ENCODE data around the gene BICRA.
"Not testable (repeated sequence)": the region's sequence is repeated elsewhere in the genome, so short reads cannot be mapped to it uniquely, and the experiment has no call there.

Gene BICRA

GRCh38 chr19:47694466-47695273, 85.7 kb downstream of the BICRA start:
- DNase-seq (ENCODE audit: low spot score) = no peak

GRCh38 chr19:47695533-47696262, 86.8 kb downstream of the BICRA start:
- no peak for DNase-seq (ENCODE audit: low spot score)

DNA sequence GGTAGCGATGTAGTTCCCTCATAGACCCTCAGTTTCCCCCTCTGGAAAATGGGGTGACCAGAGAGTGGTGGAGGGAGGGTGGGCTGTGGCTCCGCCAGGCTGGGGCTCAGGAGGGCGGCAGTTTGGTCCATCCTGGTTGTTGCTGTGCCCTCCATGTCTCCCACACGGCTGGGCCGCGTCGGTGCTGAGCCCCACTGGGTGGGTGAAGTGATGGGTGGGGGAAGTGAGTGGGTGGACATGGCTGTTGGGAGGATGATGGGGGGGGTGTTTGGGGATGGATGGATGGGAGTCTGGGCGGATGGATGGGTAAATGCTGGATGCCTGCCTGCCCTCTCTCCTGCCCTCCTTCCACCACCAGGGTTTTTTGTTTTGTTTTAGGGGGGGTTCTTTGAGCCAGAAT, 87.7 kb downstream of the BICRA start:
- no peak for DNase-seq (ENCODE audit: low spot score)

GRCh38 chr19:47697863-47698609, 89.1 kb downstream of the BICRA start:
- peak; percentile 96 for DNase-seq (ENCODE audit: low spot score)

DNA sequence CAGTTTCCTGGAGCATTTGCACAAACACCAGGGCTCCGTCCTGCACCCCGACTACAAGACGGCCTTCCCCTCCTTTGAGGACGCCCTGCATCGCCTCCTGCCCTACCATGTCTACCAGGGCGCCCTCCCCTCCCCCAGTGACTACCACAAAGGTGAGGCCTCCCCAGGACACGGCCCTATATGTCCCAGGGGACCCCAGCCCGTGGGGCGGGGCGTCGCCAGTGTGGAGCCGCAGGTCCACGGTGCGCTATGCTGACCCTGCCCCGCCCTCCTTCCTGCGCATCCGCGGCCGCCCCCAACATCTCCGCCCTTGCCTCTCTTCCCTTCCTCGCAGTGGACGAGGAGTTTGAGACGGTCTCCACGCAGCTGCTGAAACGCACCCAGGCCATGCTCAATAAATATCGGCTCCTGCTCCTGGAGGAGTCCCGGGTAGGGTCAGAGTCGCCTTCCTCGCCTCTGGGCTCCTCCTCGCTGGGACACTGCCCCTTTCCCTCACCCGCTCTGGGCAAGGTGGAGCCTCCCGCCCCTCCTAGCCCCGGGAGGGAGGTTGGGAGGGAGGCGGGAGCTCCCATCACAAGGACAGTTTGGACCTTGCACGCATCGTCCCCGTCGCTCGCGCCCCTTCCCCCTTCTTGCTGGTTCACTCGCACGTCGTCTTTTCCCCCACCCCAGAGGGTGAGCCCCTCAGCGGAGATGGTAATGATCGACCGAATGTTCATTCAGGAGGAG, 89.9 kb downstream of the BICRA start:
- no peak for DNase-seq (ENCODE audit: low spot score)

DNA sequence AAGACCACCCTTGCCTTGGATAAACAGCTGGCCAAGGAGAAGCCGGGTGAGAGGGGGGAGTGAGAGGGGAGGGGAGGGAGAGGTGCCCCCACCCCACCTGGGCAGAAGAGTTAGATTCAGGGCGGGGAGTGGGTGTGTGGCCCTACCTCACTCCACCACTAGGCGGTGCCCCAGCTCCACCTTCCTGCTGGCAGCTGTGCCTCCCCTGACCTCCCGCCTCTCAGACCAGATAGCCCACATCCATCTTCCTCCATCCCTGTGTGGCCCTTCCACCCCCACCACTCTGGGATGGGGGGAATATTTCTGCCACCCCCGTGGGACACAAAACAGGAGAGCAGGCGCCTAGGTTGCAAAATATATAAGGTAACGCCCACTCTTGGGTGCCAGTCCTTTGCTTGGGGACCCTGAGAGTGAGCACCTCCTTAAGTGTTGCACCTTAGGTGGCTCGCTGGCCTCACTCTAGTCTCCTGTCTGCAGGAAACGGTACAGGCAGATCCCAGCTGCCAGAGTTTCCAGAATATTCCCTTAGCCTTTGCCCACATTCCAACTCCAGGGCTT, 90.5 kb downstream of the BICRA start:
- peak; percentile 97 for DNase-seq (ENCODE audit: low spot score)

DNA sequence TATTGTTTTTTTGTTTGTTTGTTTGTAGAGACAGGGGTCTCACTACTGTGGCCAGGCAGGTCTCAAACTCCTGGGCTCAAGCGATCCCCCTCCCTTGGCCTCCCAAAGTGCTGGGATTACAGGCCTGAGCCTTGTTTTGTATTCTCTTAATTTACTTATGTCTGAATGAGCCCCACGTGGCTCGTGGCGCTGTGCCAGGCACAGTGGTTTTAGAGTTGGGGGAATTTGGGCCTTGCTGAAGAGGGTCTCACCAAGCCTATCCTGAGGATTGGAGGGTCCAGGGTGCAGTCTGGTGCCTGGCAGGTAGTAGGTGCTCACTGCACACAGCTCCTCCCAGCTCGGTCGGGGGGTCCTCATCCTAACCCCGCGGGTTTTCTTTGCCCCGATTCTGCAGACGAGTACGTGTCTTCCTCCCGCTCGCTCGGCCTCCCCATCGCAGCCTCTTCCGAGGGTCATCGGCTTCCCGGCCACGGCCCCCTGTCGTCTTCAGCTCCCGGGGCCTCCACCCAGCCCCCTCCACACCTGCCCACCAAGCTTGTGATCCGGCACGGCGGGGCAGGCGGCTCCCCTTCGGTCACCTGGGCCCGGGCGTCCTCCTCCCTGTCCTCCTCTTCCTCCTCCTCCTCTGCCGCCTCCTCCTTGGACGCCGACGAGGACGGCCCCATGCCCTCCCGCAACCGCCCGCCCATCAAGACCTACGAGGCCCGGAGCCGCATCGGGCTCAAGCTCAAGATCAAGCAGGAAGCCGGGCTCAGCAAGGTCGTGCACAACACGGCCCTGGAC, 92.2 kb downstream of the BICRA start:
- no peak for DNase-seq (ENCODE audit: low spot score)

GRCh38 chr19:47701717-47702552, 93.0 kb downstream of the BICRA start:
- no peak for DNase-seq (ENCODE audit: low spot score)

DNA sequence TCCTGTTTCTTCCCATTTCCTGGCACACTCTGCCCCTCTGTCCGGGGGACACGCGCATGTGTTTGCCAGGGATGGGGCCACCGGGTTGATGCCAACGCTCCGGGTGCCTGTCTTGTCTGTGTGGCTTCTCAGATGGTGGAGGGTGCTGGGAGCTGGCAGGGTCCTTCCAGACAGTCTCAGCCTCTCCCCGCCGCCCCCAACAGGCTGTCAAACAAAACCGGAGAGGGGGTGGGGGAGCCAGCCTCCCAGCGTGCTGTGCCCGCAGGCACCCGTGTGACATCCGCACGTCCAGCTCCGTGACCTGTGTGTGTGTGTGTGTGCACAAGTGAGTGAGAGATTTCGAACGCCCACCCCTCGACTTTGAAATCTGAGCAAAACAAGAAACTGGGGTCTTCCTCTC, 93.7 kb downstream of the BICRA start:
- DNase-seq (ENCODE audit: low spot score) = no peak

DNA sequence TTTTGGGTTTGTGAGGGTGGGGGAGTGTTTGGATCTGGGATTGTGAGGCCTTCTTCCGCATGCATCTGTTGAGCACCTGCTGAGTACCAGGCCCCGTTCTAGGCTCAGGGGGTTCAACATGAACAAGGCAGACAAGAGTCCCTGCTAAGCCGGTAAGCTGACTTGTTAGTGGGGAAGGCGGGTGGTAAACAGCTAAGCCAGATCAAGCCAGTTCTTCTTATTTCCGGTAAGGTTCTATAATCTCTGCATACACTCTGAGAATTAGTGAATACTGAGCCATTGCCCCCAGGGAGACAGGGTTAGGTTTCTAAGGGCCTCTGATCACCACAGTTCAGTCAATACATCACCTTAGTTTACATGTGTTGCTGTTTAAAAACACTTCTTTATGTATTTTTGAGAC, 94.4 kb downstream of the BICRA start:
- no peak for DNase-seq (ENCODE audit: low spot score)

DNA sequence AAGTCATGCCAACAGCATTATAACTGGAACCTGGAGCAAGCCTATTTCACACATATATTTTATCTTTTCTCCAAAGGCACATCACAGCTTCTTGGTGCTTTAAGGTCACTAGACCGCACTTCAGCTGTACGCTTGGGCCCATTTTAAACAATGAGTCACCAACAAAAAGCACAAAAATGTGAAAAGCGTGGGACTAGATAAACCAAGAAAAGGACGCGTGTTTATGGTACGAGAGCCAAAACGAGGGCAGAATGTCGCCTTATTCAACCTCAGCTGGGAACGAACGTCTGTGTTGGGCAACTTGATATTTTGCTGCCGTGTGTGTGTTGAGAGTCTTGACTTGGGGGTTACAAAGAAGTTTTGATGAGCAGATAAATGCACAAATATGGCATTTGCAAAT, 95.1 kb downstream of the BICRA start:
- DNase-seq (ENCODE audit: low spot score) = no peak

DNA sequence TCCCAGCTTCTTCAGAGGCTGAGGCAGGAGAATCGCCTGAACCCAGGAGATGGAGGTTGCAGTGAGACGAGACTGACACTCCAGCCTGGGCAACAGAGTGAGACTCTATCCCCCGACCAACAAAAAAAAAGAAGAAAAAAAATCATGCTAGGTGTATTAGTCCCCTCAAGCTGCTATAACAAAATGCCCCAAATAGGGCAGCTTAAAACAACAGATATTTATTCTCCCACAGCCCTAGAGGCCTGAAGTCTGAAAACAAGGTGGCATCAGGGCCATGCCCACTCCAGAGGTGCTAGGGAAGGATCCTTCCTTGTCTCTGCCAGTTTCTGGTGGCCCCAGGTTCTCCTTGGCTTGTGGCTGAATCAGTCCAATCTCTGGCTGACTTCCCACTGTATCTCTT, 95.7 kb downstream of the BICRA start:
- DNase-seq (ENCODE audit: low spot score) = no peak

- DNase-seq (ENCODE audit: low spot score) = peak; percentile 85
These were observed 98.4 kb downstream of the BICRA start for GRCh38 chr19:47707135-47707925.

DNA sequence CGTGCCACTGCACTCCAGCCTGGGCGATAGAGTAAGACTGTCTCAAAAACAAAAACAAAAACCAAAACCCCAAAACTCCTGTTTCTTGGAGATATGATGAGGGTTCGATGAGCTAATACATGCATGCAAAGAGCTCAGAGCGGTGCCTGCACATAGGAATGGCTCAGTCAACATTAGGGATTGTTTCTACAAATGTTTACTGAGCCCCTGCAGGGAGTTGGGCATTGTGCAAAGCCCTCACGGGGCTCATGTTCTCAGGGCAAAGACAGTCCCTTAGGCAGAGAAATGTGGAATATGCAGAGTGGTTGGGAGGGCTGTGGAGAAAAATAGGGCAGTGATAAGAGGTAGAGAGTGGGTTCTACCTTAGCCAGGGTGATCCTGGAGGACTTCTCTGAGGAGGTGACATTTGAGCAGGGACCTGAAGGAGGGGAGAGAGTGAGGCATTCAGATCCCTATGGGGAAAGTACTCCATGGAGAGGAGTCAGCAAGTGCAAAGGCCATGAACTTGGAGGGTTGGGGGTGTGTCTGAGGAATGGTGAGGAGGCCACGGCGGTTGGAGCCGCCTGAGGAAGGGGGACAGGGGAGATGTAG, 102.8 kb downstream of the BICRA start:
- no peak for DNase-seq (ENCODE audit: low spot score)

- peak; percentile 59 for DNase-seq (ENCODE audit: low spot score)
These were observed 104.4 kb downstream of the BICRA start, which contains the start of gene EHD2 for GRCh38 chr19:47713046-47714021. Gene EHD2 (plus strand): TSS chr19:47713422. CDS start chr19:47716613, 3,191 bp downstream.

- DNase-seq (ENCODE audit: low spot score) = no peak
These were observed 105.4 kb downstream of the BICRA start for GRCh38 chr19:47714339-47714738.

GRCh38 chr19:47714855-47715254, 105.9 kb downstream of the BICRA start:
- not testable (repeated sequence) for DNase-seq (ENCODE audit: low spot score)

Data from HuH-7.5 (cell line).